ENCODE results near the gene SHANK1.

Gene SHANK1

DNA sequence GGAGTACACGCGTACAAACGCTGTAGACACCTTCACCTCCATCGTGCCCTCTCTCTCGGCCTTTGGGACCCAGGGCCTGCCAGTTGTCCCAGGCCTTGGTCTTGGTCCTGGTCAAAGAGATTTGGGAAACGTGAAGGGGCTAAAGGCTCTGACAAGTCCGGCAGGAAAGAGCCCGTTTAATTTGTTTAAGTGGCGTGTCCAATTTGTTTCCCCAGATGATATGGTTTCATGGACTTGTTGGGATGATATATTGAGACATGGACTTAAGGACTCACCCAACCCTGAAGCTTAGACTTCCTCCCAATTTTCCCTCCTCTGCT, 6.3 kb upstream of the SHANK1 start:
- POLR2A ChIA-PET = no interaction called here
- TF ChIP-seq, protein P1, sequence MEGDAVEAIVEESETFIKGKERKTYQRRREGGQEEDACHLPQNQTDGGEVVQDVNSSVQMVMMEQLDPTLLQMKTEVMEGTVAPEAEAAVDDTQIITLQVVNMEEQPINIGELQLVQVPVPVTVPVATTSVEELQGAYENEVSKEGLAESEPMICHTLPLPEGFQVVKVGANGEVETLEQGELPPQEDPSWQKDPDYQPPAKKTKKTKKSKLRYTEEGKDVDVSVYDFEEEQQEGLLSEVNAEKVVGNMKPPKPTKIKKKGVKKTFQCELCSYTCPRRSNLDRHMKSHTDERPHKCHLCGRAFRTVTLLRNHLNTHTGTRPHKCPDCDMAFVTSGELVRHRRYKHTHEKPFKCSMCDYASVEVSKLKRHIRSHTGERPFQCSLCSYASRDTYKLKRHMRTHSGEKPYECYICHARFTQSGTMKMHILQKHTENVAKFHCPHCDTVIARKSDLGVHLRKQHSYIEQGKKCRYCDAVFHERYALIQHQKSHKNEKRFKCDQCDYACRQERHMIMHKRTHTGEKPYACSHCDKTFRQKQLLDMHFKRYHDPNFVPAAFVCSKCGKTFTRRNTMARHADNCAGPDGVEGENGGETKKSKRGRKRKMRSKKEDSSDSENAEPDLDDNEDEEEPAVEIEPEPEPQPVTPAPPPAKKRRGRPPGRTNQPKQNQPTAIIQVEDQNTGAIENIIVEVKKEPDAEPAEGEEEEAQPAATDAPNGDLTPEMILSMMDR (IDR thresholded peaks at IDR 0.05; ENCODE audit: insufficient read depth, low read length, missing control alignments) = no peak
- CTCF ChIA-PET = no interaction called here
- DNase-seq (ENCODE audit: low read depth, low spot score) = no peak
- H3K4me3 ChIP-seq (ENCODE audit: low read depth, low read length) = peak overlapping the region; percentile 73

DNA sequence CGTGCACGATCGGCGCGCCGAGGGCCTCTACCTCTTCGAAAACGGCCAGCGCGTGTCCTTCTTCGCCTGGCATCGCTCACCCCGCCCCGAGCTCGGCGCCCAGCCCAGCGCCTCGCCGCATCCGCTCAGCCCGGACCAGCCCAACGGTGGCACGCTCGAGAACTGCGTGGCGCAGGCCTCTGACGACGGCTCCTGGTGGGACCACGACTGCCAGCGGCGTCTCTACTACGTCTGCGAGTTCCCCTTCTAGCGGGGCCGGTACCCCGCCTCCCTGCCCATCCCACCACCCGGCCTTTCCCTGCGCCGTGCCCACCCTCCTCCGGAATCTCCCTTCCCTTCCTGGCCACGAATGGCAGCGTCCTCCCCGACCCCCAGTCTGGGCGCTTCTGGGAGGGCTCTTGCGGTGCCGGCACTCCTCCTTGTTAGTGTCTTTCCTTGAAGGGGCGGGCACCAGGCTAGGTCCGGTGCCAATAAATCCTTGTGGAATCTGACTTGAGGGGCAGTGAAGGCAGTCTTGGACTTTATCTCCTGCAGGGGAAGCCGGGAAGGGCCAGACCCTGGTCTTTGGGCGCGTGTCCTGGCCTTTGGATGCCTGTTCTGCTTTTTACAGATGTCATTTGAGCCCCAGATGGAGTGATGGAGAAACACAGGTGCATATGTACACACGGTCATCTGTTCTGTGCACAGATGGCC, 5.8 kb upstream of the SHANK1 start:
- peak overlapping the region; percentile 73 for H3K4me3 ChIP-seq (ENCODE audit: low read depth, low read length)
- ChIA-PET CTCF (interaction anchor here (0.7 to 5.5 kb wide), 23 partner anchors 8 to 357 kb away, joined by 3 to 61 read pairs (median 4); partner anchors contain the start of gene JOSD2), POLR2A (interaction anchor here (0.7 to 1.0 kb wide), 3 partner anchors 11 to 396 kb away, joined by 4 to 5 read pairs (median 4); partner anchors contain the start of gene KCNC3)
- DNase-seq (ENCODE audit: low read depth, low spot score) = no peak
- TF ChIP-seq, protein P1 (IDR thresholded peaks at IDR 0.05; ENCODE audit: insufficient read depth, low read length, missing control alignments) = no peak

DNA sequence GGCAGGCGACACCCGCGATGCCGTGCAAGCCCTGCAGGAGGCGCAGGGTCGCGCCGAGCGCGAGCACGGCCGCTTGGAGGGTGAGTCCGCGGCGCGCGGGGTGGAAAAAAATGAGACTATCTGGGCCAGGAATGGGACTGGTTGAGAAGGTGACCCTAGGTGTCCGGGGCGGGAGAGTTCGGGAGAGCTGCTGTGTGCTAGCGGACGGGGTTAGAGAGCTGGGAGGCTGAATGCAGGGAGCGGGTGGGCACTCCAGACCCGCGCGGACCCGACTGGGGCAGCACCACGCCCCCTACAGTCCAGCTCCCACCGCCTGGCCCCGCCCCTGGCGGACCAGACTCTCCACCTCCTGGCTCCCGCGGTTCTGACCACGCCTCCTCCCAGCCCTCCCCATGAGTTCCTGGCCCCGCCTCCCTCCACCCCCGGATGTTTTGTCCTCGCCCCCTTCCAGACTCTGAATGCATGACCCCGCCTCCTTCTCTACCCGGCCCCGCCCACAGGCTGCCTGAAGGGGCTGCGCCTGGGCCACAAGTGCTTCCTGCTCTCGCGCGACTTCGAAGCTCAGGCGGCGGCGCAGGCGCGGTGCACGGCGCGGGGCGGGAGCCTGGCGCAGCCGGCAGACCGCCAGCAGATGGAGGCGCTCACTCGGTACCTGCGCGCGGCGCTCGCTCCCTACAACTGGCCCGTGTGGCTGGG, 5.1 kb upstream of the SHANK1 start:
- H3K4me3 ChIP-seq (ENCODE audit: low read depth, low read length) = peak overlapping the region; percentile 92
- peak; percentile 95 for DNase-seq (ENCODE audit: low read depth, low spot score)
- POLR2A ChIA-PET = interaction anchor here (0.7 to 1.0 kb wide), 3 partner anchors 10 to 396 kb away, joined by 4 to 5 read pairs (median 4); partner anchors contain the start of gene KCNC3
- TF ChIP-seq, protein P1 (IDR thresholded peaks at IDR 0.05; ENCODE audit: insufficient read depth, low read length, missing control alignments) = peak; percentile 92
- CTCF ChIA-PET = interaction anchor here (0.7 to 5.5 kb wide), 25 partner anchors 8 to 363 kb away, joined by 3 to 61 read pairs (median 4); partner anchors contain the start of gene JOSD2

DNA sequence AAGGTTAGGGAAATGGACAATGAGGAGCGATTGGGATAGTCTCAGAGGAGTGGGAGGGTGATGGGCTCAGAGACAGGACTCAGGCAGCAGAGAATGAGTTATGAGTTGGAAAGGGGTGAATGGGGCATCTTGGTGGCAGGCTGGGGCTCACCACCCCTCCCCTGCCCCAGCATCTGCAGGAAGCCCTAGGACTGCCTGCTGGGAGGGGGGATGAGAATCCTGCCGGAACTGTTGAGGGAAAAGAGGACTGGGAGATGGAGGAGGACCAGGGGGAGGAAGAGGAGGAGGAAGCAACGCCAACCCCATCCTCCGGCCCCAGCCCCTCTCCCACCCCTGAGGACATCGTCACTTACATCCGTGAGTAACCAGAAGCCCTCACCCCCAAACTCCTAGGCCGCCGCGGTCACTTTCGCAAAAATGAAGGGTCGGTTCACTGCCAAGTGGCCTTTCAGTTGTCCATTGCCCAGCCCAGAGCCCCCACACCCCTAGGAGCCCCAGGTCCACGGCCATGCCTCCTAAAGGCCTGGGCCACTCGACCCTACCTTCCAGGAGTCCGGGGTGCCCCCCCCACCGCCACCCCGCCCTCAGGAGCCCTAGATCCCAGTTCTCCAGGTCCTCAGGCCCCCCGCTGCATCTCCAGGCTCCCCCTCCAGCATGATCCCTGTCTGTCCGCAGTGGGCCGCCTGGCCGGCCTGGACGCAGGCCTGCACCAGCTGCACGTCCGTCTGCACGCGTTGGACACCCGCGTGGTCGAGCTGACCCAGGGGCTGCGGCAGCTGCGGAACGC, 4.3 kb upstream of the SHANK1 start:
- DNase-seq (ENCODE audit: low read depth, low spot score) = no peak
- CTCF ChIA-PET = interaction anchor here (0.7 to 5.5 kb wide), 21 partner anchors 9 to 363 kb away, joined by 3 to 61 read pairs (median 4); no protein-coding TSS in a partner anchor
- POLR2A ChIA-PET = interaction anchor here (0.6 to 1.0 kb wide), 3 partner anchors 10 to 395 kb away, joined by 3 to 5 read pairs (median 5); partner anchors contain the start of gene KCNC3
- H3K4me3 ChIP-seq (ENCODE audit: low read depth, low read length) = peak overlapping the region; percentile 92
- TF ChIP-seq, protein P1 (IDR thresholded peaks at IDR 0.05; ENCODE audit: insufficient read depth, low read length, missing control alignments) = no peak

DNA sequence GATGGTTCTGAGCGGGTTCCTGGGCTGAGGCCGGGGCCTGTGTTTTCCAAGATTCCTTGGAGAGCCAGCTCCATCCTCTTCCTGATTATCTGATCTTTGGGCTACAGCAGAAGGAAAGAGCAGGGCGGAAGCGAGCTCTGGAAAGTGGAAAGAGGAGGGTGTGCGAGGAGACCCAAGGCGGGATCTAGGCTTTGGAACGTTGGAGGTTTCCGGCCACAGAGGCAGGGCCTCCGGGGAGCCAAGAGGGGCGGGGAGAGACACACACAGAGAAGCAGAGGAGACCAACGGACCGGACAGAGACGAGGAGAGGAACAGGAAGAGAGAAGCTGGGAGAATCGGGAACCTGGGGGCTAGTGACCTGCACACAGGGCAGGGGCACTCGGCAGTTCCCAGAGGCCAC, 3.5 kb upstream of the SHANK1 start, which contains the start of gene CLEC11A:
Gene CLEC11A (plus strand): TSS at position 296 of the 400 bp plus-strand sequence. CDS start 162 bp downstream, outside the sequence.
- no peak for DNase-seq (ENCODE audit: low read depth, low spot score)
- TF ChIP-seq, protein P1 (IDR thresholded peaks at IDR 0.05; ENCODE audit: insufficient read depth, low read length, missing control alignments) = no peak
- ChIA-PET CTCF (interaction anchor here (0.7 to 5.5 kb wide), 9 partner anchors 10 to 212 kb away, joined by 3 to 61 read pairs (median 8); partner anchors contain the start of gene JOSD2), POLR2A (interaction anchor here (0.6 to 0.9 kb wide), 4 partner anchors 9 to 81 kb away, joined by 3 to 5 read pairs (median 3); no protein-coding TSS in a partner anchor)
- peak within 1 kb of the TSS; percentile 92 for H3K4me3 ChIP-seq (ENCODE audit: low read depth, low read length)

Measured in AG04449 (cell line).